ENCODE measurements around the gene SNTG2.

- no peak for TF ChIP-seq CTCF (IDR thresholded peaks at IDR 0.05; ENCODE audit: insufficient read depth, low read depth, low read length)
- no peak for TF ChIP-seq EZH2 (IDR thresholded peaks at IDR 0.05; ENCODE audit: insufficient read depth, low read length)
Observed at GRCh38 chr2:1101011-1101782, 150.5 kb downstream of the SNTG2 start.
